LHCN-M2 (cell line): Measurements from ENCODE around the gene TTC13. TPM values are rescaled to one million over a fixed set of nuclear protein-coding genes. Genes with fewer than 3 reads are reported as not detected.
"Not testable (repeated sequence)": the region's sequence is repeated elsewhere in the genome, so short reads cannot be mapped to it uniquely, and the experiment has no call there.

Source experiments
- DNase-seq: peaks from one replicate; pipeline ENCODE4 v3.0.0-alpha.2; 2012; ENCODE audit warnings: low read depth
- total RNA-seq: library from RNA; depleted of rRNA; stranded (reverse); fragments of >200 nt; gene quantifications from 2 replicates; pipeline ENCODE4 v1.2.3, GENCODE V29; 2014

The TTC13 gene
- total RNA-seq, 1 experiment from 2014 or later = 10.2 TPM

DNA sequence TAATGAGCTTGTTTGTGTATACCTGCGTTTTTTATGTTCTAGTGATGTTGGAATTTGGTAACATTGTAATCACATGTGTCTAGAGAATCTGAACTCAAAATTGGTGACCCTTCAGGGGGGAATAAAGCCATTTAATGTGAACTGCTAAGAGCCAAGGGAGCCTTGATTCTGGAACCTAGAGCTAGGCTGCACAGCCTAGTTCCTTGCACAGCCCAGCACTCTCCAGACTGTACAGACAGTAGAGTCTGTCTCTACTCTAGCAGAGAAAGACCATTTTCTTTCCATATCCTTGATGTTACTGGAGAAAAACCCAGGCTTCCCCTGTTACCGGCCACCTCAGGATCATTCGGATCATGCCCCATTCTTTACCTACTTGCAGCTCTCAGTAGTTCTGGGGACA lies 8.8 kb upstream of the TTC13 start:
- DNase-seq = no peak

DNA sequence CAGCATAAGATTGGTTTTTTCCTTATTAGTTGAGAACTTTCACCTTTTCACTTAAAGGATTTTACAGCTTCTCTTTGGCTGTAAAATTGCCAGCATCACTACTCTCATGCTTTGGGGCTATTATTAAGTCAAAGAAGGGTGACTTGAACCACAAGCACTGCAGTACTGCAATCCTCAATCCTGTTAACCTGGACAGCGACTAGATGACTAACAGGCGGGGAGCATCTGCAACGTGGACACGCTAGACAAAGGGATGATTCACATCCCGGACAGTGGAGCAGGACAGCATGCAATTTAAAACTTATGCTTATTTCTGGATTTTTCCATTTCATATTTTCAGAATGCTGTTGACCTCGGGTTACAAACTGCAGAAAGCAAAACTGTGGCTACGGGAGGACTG lies 8.3 kb upstream of the TTC13 start:
- DNase-seq = peak; percentile 81

DNA sequence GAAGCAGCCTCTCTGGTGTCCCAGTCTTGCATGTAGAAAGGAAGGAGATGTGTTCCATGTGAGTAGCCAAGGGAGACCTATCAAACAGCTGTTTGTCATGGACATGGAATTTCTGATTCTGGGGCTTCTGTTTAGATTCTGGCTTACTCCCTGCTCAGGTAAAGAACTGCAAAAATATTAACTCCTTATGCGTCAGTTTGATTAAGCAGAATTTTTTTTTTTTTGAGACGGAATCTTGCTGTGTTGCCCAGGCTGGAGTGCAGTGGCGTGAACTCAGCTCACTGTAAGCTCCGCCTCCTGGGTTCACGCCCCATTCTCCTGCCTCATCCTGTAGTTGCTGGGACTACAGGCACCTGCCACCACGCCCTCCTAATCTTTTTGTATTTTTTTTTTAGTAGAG lies 7.0 kb upstream of the TTC13 start:
- no peak for DNase-seq

DNA sequence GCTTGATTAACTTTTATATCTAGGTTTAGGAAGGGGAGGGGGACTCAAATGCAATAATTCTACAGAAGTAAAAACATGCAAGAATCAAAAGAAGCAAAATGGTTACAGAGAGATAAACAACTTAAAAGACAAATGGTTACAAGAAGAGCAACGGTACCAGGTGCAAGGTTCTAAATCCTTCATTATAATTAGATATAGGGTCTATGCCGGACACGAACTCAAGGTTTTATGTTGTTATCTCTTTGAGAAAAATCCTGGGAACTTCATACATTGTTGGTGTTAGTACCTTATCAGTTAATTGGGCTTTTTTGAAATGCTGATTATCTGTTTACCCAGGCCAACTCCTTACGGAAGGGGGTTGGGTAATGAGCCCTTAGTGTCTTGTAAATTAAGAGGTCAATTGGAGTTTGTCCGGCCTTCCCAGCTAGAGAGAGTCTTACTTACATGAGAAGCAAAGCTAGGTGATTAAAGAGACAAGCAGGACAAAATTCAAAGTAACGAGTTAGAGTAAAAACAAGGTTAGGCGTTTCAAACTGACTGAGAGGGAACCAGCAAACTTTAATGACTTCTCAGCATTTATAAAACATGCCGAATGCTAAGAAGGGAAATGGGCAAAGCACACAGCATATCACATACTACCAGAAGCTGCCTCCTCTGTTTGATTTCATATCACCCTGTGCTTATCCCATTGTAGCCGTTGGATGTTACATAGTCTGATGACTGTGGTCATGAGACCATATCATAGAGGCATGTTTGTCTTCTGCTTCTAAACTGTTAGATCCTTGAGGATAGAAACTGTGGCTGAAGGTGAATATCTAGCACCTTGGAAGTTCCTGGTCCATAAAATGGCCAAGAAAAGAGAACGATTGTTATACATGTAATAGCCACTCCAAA lies 6.2 kb upstream of the TTC13 start:
- not testable (repeated sequence) for DNase-seq

DNA sequence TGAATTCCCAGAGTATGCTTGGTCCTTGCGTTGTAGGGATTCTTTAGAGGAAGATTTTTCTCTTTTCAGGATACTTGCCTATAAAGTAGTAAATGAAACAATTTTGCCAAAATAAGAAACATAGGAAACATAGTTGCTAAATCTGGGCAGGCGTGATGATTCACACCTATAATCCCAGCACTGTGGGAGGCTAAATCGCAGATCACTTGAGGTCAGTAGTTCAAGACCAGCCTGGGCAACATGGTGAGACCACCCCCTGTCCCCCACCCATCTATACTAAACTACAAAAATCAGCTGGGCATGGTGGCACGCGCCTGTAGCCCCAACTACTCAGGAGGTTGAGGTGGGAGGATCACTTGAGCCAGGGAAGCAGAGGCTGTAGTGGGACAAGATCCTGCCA lies 5.2 kb upstream of the TTC13 start:
- DNase-seq = no peak

DNA sequence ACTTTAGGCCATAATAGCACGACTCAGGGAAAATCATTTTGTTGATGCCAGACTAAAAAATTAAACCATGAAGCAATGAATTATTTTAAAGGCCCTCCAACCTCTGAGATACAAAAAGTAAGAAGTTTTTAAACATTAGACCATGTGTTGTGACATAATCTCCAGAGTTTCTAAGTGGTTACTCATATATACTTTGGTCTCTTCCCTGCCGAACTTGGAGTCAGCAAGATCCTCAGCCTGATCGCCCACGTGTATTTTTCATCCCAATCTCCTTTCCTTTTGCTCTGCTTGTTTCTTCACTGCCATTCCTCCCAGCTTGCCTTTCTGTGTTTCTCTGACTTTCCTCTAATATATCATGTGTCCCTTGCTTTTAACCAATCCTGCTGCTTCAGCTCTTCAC lies 4.0 kb upstream of the TTC13 start:
- no peak for DNase-seq

DNA sequence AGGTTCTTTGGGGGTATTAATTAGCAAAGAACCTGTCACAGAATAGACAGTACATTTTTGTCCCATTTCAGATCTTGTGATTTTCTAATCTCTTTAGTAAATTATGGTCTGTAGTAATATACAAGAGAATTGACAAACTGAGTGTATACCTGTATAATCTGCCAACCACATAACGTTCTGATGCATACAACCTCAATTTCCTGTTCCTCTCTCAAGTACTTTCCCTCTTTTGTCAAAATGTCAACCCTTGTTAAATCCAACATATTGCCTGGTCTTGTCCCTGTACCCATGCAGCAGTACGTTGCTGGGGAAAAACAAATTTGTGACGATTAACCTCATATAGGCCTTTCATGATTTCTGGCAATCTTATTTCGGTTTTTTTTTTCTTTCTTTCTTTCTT lies 1.3 kb upstream of the TTC13 start:
- DNase-seq = no peak

DNA sequence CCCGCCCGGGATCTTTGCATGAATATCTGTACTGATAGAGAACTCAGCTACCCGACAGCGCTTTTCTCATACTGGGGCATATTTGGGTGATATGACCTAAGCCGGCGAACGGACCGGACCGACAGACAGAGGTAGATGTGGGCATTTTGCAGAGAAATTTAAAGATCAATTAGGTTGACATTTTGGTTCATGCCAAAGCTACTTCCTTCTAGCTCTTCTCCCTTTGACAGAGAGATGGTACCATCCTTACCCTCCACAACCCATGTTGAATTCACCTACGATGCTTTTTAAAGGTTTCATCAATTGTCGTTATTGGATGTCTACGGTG lies 692 bp upstream of the TTC13 start:
- DNase-seq = no peak

DNA sequence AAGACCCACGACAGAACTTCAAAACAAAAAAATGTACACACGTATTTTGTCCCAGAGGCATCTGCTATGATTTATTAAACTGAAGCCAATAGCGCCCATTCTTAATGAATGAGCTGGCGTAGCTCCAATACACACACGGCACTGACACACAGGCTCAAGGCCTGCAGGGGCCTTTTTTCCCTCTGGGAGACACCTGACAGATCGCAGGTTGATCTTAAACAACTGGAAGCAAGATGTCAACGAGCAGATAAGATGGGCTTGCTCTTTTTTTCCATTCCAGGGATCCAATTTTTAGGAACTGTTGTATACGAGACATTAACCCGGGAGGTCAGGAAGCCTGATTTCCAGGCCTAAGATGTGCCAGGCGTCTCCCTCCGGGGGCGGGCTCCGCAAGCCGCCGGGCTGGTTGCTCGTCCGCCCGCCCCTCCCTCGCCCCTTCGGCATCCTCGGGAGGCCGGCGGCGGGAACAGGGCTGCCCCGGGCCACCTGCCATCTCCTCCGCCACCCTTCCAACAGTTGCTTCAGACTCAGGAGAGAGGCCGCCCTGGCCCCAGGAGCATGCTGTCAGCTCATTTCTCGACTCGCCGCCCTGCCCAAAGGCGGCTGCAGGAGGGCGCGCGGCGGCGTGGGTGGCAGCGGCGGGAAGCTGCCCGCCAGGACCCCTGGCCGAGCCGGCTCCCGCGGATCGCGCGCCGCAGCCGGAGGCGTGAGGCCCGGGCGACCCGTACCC lies 735 bp downstream of the TTC13 start:
- DNase-seq = peak; percentile 16

DNA sequence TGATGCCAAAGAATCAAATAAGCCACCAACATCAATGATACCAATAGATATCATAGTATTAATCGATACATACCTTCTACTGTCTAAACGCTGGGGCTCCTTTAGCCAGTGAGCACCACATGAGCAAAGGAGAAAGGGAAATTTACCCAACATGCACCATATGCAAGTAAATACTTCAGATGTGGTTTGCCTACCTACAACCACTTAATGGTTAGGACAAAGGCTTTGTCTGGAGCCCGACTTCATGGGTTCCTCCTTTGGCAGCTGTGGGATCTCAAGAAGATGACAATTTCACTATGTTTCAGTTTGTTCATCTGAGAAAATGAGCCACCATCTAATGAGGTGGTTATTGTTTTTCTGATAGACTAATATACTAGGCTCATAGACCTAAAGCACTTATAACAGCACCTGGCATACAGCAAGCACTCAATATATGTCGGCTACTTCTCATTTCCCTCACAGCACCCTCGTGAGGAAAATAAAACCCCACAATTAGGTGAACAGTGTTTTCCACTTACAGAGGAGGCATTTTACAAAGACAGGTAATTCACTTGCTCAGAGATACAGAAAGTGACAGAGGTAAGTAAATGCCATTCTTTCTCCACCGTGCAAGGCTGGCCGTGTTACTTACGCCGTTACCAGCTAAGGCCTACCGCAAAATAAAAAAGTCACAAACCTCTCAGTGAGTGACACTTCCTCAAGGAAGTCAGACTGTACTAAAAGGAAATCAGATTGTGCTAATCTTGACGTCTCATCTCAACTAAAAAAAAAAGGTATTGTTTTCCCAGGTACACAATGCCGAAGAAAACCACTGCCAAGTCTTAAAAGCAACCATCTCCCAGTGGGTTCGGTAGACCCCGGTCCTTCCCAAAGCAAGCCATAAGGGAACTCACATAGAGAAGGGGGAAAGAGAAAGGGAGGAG lies 1.6 kb downstream of the TTC13 start:
- no peak for DNase-seq

DNA sequence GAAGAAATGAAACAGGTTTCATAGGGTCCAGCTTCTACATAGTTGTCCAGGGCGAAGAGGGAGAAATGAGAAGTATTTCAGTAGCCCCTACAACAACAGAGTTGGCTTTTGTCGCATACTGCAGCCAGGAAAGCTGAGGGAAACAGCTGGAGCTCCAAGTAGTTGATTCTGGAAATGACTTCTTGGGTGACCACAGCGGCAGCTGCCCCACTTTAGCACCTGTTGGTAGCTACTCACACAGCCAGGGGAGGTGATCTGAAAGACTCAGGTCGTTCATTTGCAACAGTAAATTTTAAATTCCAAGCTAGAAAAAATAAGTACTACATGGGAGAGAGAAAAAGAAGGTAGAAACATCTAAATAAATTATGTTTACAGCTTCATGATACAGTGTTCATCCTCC lies 2.3 kb downstream of the TTC13 start:
- DNase-seq = peak; percentile 20

DNA sequence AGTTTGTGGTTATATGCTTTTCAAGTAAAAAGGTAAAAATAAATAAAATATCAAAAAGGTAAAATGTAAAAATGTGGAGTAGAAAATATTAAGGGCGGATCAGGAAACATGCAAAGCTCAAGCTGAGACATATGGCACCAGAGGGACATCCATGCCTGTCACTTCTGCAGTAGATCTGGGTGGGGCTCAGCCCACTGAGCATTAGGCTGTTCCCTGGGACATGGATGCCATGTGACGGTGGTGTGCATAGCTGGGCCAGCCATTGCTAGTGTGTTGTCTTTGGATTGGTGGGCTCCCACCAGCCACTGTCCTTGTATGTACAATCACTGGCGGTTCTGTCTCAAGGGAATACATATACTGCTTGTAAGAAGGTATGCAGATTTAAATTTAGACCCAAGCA lies 3.0 kb downstream of the TTC13 start:
- no peak for DNase-seq

DNA sequence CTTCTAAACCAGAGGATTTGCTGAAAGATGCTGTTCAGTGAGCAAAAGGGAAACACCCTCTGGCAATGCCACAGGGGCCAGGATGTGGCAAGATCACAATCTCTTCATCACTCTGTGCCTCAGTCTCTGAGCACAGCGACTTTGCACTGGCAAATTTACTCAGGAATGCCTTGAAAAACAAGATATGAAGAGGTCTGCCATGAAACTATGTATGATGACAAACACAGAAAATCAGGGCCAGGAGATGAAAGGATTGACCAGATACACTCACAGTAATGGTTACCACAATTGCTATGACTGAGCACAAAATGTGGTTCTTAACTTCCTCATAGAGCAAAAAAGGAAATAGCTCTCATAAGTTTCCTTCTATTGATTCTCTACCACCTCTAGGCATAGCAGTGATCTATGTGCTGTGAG lies 5.8 kb downstream of the TTC13 start:
- no peak for DNase-seq

DNA sequence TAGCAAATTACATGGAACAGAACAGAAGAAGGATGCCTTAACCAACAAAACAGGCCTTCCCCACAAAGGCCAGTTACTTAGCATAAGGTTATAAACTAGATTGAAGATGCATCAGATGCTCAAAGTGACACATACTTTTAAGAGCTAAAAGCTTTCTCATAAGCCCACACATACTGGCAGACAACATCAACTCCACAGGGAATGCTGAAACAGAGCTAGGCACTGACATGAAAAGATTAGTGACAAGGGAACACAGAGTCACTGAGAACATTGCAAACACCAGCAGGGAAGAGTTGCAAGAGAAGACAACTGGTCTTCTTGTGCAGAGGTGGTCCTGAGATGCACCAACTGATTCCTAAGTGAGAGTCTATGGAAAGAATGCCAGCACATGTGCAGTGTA lies 6.9 kb downstream of the TTC13 start:
- no peak for DNase-seq

DNA sequence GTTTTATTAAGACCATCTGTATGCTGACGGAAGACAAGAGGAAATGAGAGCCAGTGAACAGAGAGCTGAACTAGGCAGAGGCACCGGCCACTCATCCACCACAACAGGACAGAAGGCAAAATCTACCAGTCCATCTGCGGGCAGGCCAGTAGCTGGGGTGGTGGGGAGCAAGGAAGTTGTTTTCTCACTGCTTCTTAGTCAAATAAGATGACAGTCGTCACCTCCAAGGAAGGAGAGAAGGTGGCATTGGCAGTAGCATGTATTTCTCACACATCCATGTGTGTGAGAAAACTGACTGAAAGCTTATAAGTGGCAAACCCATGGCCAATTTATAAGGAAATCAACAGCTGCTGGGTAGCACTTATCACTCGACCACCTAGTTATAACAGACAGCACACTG lies 8.2 kb downstream of the TTC13 start:
- DNase-seq = no peak

DNA sequence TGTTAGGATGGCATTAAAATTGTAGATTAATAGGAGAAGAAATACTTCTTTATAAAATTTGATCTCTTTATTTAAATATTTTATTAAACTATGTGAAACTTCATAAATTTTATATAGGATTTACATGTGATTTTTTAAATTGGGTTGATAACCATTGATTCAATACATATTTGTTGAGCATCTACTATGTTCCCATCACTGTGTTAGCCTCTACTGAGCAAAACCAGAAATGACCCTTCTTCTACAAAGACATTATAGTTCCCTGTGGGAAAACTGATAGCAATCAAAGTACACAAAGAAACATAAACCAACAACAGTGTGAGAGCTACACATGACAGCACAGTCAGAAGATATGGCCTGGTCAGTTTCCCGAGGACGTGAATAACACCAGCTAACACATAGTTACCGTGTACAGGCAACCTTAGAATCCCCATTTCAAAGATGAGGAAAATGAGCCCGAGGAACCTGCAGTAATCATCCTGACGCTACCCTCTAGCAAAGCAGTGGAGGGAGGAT lies 12.2 kb downstream of the TTC13 start:
- no peak for DNase-seq

DNA sequence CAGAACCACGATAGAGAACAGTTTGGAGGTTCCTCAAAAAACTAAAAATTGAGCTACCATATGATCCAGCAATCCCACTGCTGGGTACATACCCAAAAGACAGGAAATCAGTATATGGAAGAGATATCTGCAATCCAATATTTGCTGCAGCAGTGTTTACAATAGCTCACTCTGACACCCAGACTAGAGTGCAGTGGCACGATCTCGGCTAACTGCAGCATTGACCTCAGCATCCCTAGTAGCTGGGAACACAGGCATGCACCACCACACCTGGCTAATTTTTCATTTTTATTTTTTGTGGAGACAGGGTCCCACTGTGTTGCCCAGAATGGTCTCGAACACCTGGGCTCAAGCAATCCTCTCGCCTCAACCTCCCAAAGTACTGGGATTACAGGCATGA lies 13.1 kb downstream of the TTC13 start:
- no peak for DNase-seq

DNA sequence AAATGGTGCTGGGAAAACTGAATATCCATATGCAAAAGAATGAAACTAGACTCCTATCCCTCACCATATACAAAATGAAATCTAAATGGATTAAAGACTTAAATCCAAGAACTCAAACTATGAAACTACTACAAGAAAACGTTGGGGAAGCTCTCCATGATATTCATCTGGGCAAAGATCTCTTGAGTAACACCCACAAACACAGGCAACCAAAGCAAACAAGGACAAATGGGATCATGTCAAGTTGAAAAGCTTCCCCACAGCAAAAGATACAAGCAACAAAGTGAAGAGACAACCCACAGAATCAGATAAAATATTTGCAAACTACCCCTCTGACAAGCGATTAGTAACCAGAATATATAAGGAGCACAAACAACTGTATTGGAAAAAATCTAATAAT lies 13.8 kb downstream of the TTC13 start:
- no peak for DNase-seq

DNA sequence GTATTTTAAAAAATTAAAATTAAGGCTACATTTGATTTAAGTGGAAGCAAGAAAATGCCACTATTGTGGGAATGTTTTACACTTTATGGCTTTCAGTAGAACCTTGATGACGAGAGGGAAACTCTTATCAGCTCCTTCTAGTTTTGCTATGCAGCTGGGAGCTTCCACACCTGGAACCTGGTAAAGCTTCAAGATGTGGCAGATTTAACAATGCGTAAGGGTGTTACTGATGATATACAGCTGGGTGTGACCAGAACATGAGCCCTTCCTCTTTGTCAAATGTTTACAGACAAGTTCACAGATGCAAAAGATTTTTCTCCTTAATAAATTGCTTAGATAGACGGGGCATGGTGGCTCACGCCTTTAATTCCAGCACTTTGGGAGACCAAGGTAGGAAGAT lies 20.3 kb downstream of the TTC13 start:
- DNase-seq = no peak

DNA sequence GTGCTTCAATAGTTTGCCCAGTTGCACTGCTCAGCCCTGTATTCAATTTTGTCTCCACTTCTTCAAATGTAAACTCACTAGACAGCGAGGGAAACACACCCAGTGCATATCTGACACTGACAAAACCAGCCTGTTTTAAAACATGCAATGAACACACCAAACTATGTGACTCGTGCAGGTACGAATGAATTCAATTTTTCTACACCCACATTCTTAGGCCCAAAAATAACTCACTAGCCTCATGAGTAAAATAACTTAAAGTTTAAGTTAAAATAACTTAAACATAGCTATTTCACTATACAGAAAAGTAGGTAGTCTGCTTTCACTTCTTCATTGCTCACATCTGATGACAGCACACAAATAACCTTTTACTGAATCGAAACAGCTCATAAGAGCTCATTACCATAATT lies 21.1 kb downstream of the TTC13 start:
- no peak for DNase-seq

DNA sequence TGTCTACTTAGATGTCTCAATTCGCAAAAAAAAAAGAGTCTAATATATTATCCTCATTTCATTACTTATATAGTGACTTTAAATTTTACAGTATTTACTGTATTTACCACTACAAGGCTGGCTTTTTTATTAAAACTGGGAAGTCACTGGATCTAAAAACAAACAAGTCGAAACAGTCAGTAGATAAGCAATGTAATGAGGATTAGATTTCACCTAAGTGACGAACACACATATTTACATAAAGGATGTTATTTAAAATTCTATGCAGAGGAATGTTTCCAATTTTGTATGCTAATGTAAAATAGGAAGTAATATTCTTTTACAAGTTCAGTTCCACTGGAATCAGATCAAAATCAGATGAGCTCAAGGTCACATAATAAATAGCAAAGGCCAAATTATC lies 28.3 kb downstream of the TTC13 start:
- no peak for DNase-seq

DNA sequence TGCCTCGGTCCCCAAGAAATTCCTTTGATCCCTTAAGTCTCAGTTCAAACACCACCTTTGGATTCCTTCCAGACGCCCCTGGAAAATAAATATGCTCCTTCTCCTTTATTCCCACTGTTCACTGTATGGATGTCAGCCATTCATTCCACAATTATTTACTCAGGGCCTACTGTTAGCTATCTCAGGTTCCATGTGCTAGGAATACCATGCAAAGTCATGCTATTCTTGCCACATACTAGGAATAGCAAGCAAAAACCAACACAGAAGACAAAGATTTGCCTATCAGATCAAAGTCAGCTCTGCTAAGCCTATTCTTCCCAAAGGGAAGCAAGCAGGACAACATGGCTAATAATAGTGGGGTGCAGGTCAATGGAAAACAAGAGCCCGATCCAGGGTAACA lies 29.8 kb downstream of the TTC13 start:
- no peak for DNase-seq
